Osteoblast (primary cell): Measurements from ENCODE around the gene R3HCC1L. TPM values are rescaled to one million over a fixed set of nuclear protein-coding genes. Genes with fewer than 3 reads are reported as not detected.
"Not testable (repeated sequence)": the region's sequence is repeated elsewhere in the genome, so short reads cannot be mapped to it uniquely, and the experiment has no call there.

ENCODE experiments used
- DNase-seq: peaks from one replicate; pipeline ENCODE4 v3.0.0; 2011; ENCODE audit warnings: low spot score, mixed read lengths; ENCODE audit not compliant: insufficient read length; ENCODE audit errors: missing footprints
- H2AFZ ChIP-seq: 2 replicates; pipeline ENCODE4 v1.6.0; 2011; ENCODE audit warnings: mild to moderate bottlenecking, low read length
- H3K27ac ChIP-seq: 2 replicates; pipeline ENCODE4 v1.5.1; 2011; ENCODE audit warnings: mild to moderate bottlenecking, low read depth, low read length, moderate library complexity
- H3K27me3 ChIP-seq: 2 replicates; pipeline ENCODE4 v1.6.0; 2012; ENCODE audit warnings: mild to moderate bottlenecking, control low read depth, inconsistent platforms, low read length, moderate library complexity; ENCODE audit not compliant: insufficient read depth
- H3K36me3 ChIP-seq: 2 replicates; pipeline ENCODE4 v1.5.1; 2011; ENCODE audit warnings: mild to moderate bottlenecking, low read length, control low read depth, moderate library complexity; ENCODE audit not compliant: insufficient read depth
- H3K4me1 ChIP-seq: 2 replicates; pipeline ENCODE4 v1.5.1; 2011; ENCODE audit warnings: mild to moderate bottlenecking, low read length, control low read depth, moderate library complexity; ENCODE audit not compliant: insufficient read depth
- H3K4me2 ChIP-seq: 2 replicates; pipeline ENCODE4 v1.6.0; 2011; ENCODE audit warnings: mild to moderate bottlenecking, low read length; ENCODE audit not compliant: insufficient read depth
- H3K4me3 ChIP-seq: fragments of 200-600 bp; sonication (generic); 3 replicates; pipeline ENCODE4 v1.5.1; 2012; ENCODE audit warnings: mild to moderate bottlenecking, low read length, inconsistent platforms; ENCODE audit not compliant: insufficient read depth
- H3K79me2 ChIP-seq: 2 replicates; pipeline ENCODE4 v1.6.0; 2012; ENCODE audit warnings: mild to moderate bottlenecking, low read length, control low read depth, inconsistent platforms; ENCODE audit not compliant: insufficient read depth
- H3K9me3 ChIP-seq: 2 replicates; pipeline ENCODE4 v1.5.1; 2011; ENCODE audit warnings: low read depth, low read length, control low read depth
- H4K20me1 ChIP-seq: 2 replicates; pipeline ENCODE4 v1.6.0; 2012; ENCODE audit warnings: mild to moderate bottlenecking, low read length, control low read depth; ENCODE audit not compliant: insufficient read depth
- CTCF ChIP-seq: IDR thresholded peaks from 2 replicates; pipeline ENCODE4 v1.5.1; 2011; ENCODE audit warnings: mild to moderate bottlenecking, low read depth, low read length, moderate library complexity; ENCODE audit errors: extremely low read depth
- total RNA-seq: library from RNA; depleted of rRNA; stranded (reverse); fragments of >200 nt; gene quantifications from 2 replicates; pipeline ENCODE4 v1.2.3, GENCODE V29; 2012

The R3HCC1L gene
- total RNA-seq, 1 donor, result 15.9 TPM

DNA sequence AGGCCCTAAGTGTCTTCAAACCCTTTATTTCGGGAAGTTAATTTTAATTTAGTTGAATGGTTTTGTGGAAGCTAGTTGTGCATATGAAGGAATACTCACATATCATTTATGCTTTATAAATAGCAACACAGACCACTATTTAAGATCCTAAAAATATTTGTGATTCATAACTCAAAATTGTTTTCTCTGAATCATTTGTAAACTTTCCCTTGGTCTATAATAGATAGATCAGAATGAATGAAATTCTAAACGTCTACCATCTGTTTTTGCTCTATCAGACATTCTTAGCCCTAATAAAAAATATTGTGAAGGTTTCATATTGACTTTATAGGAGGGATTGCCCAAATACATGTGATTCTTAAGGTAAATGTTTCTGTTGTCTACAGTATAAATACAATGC is 90.1 kb downstream of the R3HCC1L start:
- peaks cover 35% of the 10 kb centered on the region for H3K79me2 ChIP-seq
- peak overlapping the region; percentile 48 for H3K27ac ChIP-seq
- no peak overlapping the region for H3K4me2 ChIP-seq

DNA sequence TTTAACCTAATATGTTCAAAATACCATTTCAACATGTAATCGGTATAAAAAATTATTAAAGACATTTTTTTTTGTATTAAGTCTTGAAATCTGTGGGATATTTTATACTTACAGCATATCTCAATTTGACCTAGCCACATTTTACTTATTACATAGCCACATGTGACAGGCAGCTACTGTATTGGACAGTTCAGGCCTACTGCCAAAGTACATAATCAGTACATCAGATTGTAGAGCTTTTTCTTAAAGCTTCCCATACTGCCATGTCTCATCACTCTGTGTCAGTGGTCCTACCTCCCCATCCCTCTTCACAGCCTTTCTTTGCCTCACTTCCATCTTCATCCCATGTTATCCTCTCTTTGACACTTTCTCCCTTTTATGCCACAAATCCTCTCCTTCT is 90.5 kb downstream of the R3HCC1L start:
- H3K4me3 ChIP-seq, result no peak overlapping the region
- TF ChIP-seq CTCF, result no peak
- H4K20me1 ChIP-seq, result peaks cover 17% of the 10 kb centered on the region
- H3K9me3 ChIP-seq, result no peaks in the 10 kb centered on the region
- H3K79me2 ChIP-seq, result peaks cover 30% of the 10 kb centered on the region
- H3K36me3 ChIP-seq, result no peaks in the 10 kb centered on the region
- H3K4me2 ChIP-seq, result no peak overlapping the region
- peaks cover 14% of the 10 kb centered on the region for H3K4me1 ChIP-seq
- DNase-seq, result no peak
- H3K27ac ChIP-seq, result no peak overlapping the region
- H2AFZ ChIP-seq, result no peak overlapping the region
- H3K27me3 ChIP-seq, result no peaks in the 10 kb centered on the region

More for the DNA sequence above, 90.1 kb downstream of the R3HCC1L start:
- no peaks in the 10 kb centered on the region for H3K36me3 ChIP-seq
- DNase-seq, result no peak
- no peak overlapping the region for H3K4me3 ChIP-seq
- TF ChIP-seq CTCF, result no peak
- peaks cover 20% of the 10 kb centered on the region for H4K20me1 ChIP-seq
- H3K9me3 ChIP-seq, result no peaks in the 10 kb centered on the region
- H3K27me3 ChIP-seq, result no peaks in the 10 kb centered on the region
- peaks cover 14% of the 10 kb centered on the region for H3K4me1 ChIP-seq
- H2AFZ ChIP-seq, result no peak overlapping the region

- Histone ChIP-seq H4K20me1 (peaks cover 17% of the 10 kb centered on the region), H3K4me2 (no peak overlapping the region), H3K4me1 (peaks cover 14% of the 10 kb centered on the region), H3K27me3 (no peaks in the 10 kb centered on the region), H3K4me3 (no peak overlapping the region), H3K27ac (no peak overlapping the region), H3K79me2 (peaks cover 32% of the 10 kb centered on the region), H3K36me3 (no peaks in the 10 kb centered on the region), H3K9me3 (no peaks in the 10 kb centered on the region), H2AFZ (no peak overlapping the region)
- TF ChIP-seq CTCF, result no peak
- DNase-seq, result no peak
Measured at GRCh38 chr10:98226508-98227144, 92.2 kb downstream of the R3HCC1L start.

- not testable (repeated sequence) for DNase-seq, H3K9me3 ChIP-seq, H2AFZ ChIP-seq, H3K4me2 ChIP-seq, H3K27me3 ChIP-seq, H3K36me3 ChIP-seq, H3K4me3 ChIP-seq, H3K27ac ChIP-seq
- Histone ChIP-seq H4K20me1 (peaks cover 17% of the 10 kb centered on the region), H3K79me2 (peaks cover 32% of the 10 kb centered on the region), H3K4me1 (peaks cover 14% of the 10 kb centered on the region)
Measured at GRCh38 chr10:98227713-98228112, 93.3 kb downstream of the R3HCC1L start.

GRCh38 chr10:98228266-98228665 is 93.8 kb downstream of the R3HCC1L start:
- H3K9me3 ChIP-seq, H3K36me3 ChIP-seq, H3K27ac ChIP-seq, H3K4me3 ChIP-seq, DNase-seq, H3K27me3 ChIP-seq, H2AFZ ChIP-seq, H3K4me2 ChIP-seq: not testable (repeated sequence)
- peaks cover 17% of the 10 kb centered on the region for H4K20me1 ChIP-seq
- peaks cover 14% of the 10 kb centered on the region for H3K4me1 ChIP-seq
- peaks cover 30% of the 10 kb centered on the region for H3K79me2 ChIP-seq
